ENCODE data around the gene ADD3. TPM values are rescaled to one million over a fixed set of nuclear protein-coding genes. Genes with fewer than 3 reads are reported as not detected.

Gene ADD3
- total RNA-seq, 2 donors from 2014 or later = 127 to 131 TPM

GRCh38 chr10:110156046-110156445, 148.3 kb downstream of the ADD3 start:
- no peaks in the 10 kb centered on the region for H3K27me3 ChIP-seq
- peaks cover 4% of the 10 kb centered on the region for H3K4me1 ChIP-seq
- no peak for DNase-seq
- no peak for TF ChIP-seq CTCF (IDR thresholded peaks at IDR 0.05)
- H3K27ac ChIP-seq = no peak overlapping the region
- H3K9me3 ChIP-seq = no peaks in the 10 kb centered on the region
- H3K9ac ChIP-seq (ENCODE audit: low read depth in 2 of 2, low read length in 2 of 2) = no peak overlapping the region
- H3K36me3 ChIP-seq = no peaks in the 10 kb centered on the region
- intact Hi-C loops (cut with DNase I) = no loop called here
- no peak overlapping the region for H3K4me3 ChIP-seq

DNA sequence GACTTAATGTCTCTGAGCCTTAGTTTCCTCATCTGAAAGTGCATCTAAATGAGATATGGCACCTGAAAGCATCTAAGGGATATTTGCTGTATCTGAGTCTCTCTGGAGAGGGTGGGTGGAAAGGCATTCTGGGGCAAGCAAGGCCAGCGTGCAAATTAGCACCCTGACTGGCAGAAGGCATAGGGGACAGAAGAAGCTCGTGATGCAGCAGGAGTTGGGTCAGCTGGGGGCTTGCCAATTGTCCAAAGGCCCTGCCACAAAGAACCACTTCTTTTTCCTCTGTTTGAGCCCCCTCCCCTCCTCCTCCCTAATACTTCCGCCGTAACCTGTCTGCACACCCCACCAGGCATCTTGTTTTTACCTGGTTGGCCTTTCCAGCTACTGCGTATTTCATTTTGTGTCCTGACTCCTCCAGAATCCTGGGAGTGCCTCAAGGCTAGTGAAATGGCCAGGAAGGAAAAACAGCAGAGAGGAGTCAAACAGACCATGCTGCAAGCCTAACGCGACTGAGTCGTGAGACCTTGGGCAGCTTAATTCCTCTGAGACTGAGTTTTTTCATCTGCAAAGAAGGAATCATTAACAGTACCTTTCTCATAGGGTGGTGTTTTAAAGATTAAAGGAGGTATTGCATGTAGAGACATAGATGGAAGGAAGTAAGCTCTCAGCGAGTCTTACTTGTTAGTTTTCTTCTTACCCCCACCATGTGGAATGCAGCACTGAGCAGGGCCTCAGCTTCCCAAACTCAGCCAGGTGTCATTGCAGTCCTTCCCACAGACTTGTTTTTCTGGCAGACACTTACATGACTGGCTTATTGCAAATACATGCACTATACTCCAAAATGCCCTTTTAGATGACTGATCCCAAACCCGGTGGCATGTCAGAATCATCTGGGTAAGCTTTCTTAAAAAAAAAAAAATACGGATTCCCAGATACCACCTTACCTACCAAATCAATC, 150.5 kb downstream of the ADD3 start:
- intact Hi-C loops (cut with DNase I) = no loop called here
- H3K4me3 ChIP-seq = no peak overlapping the region
- no peak overlapping the region for H3K27ac ChIP-seq
- peaks cover 8% of the 10 kb centered on the region for H3K4me1 ChIP-seq
- no peak overlapping the region for H3K9ac ChIP-seq (ENCODE audit: low read depth in 2 of 2, low read length in 2 of 2)
- no peak for DNase-seq
- no peaks in the 10 kb centered on the region for H3K9me3 ChIP-seq
- no peaks in the 10 kb centered on the region for H3K27me3 ChIP-seq
- H3K36me3 ChIP-seq = no peaks in the 10 kb centered on the region
- no peak for TF ChIP-seq CTCF (IDR thresholded peaks at IDR 0.05)

DNA sequence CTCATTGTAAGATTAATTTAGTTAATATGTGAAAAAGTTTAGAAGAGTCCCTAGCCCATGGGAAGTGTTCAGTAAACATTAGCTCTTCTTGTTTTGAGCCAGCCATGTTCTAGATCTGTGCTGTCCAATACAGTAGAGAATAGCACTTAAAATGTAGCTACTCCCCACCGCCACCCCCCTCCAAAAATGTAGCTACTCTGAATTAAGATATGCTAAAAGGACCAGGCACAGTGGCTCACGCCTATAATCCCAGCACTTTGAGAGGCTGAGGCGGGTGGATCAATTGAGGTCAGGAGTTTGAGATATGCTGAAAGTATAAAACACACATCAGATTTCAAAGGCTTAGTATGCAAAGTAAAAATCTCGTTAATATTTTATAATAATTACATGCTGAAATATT, 152.3 kb downstream of the ADD3 start:
- no peak for TF ChIP-seq CTCF (IDR thresholded peaks at IDR 0.05)

DNA sequence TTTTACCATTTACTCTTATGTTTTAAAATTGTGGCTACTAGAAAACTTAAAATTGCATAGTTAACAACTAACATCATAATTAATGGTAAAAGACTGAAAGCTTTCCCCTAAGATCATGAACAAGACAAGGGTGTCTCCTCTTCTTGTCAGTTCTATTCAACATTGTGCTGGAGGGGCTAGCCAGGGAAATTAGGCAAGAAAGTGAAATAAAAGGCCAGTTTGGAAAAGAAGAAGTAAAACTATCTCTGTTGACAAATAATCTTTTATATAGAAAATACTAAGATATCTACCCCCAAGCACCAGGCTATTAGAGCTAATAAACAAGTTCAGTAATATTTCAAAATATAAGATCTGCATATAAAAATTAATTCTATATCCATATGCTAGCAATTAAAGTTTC, 152.7 kb downstream of the ADD3 start:
- no peak for DNase-seq
- no peaks in the 10 kb centered on the region for H3K27me3 ChIP-seq
- intact Hi-C loops (cut with DNase I) = no loop called here

More for the DNA sequence above, 152.3 kb downstream of the ADD3 start:
- intact Hi-C loops (cut with DNase I) = no loop called here
- no peaks in the 10 kb centered on the region for H3K27me3 ChIP-seq
- H3K4me3 ChIP-seq = no peak overlapping the region
- H3K9ac ChIP-seq (ENCODE audit: low read depth in 2 of 2, low read length in 2 of 2) = no peak overlapping the region
- H3K9me3 ChIP-seq = no peaks in the 10 kb centered on the region
- H3K36me3 ChIP-seq = no peaks in the 10 kb centered on the region
- DNase-seq = no peak
- H3K27ac ChIP-seq = no peak overlapping the region
- peaks cover 14% of the 10 kb centered on the region for H3K4me1 ChIP-seq

DNA sequence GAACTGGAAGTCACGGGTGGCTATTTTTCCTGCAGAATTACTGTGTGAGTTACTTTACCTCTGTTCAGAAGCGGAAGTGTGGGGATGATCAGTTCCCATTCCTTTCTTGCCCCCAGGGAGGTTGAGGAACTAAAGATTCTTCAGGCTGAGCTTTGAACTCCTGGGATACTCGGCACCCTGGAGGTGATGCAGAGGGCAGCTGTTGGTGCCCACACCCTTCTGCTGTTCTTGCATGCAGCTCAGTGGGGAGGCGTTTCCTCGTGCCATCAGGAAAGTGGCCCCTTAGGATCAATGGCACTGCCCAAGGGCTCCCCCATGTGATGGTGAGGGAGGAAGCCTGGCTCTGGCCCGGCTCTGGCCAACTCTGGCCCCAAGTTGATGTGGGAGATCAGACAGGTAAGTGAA, 155.0 kb downstream of the ADD3 start:
- Histone ChIP-seq H3K4me3 (no peak overlapping the region), H3K9me3 (no peaks in the 10 kb centered on the region), H3K27me3 (no peaks in the 10 kb centered on the region), H3K27ac (no peak overlapping the region), H3K9ac (ENCODE audit: low read depth in 2 of 2, low read length in 2 of 2) (no peak overlapping the region), H3K4me1 (peaks cover 14% of the 10 kb centered on the region), H3K36me3 (no peaks in the 10 kb centered on the region)
- no peak for TF ChIP-seq CTCF (IDR thresholded peaks at IDR 0.05)
- no peak for DNase-seq
- intact Hi-C loops (cut with DNase I) = no loop called here

More for the DNA sequence above, 152.7 kb downstream of the ADD3 start:
- Histone ChIP-seq H3K27ac (no peak overlapping the region), H3K36me3 (no peaks in the 10 kb centered on the region), H3K9me3 (no peaks in the 10 kb centered on the region), H3K4me3 (no peak overlapping the region), H3K9ac (ENCODE audit: low read depth in 2 of 2, low read length in 2 of 2) (no peak overlapping the region), H3K4me1 (peaks cover 14% of the 10 kb centered on the region)
- TF ChIP-seq CTCF (IDR thresholded peaks at IDR 0.05) = no peak

Data from colonic mucosa (tissue), 4 donors.